ENCODE results near the gene PTPRB.

The PTPRB gene

DNA sequence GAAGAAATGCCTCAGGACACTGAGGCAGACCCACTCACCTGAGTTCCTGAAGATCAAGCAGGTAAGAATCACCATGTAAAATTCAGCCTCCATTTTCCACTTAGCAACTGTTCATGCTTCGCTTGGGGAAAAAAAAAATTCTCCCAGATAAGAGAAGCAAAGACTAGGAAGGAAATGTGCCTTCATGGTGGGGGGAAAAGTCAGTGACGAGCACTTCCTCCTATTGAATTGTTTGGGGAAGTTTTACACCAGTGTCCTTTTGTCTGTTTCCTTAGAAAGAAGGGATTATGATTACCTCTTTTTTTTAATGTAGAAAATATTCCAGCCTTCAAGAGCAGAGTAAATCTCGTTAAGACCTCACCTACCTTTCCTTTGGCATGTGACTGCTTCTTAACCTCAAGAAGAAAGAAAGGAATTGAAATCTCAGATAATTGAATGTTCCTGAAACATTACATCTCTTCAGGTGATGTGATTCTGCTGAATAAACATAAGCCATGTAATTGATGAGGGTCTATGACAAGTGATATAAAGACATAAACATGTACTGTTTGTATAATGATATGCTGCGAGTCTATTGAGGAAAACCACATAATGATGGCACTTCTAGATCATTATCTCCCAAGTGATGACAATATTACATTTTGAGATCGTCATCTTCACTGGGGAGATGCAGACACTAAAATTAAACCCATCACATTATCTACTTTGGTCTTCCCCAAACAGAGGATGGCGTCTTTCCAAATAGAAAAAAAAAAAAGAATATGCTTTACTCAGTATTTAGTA, at the start of gene PTPRB:
Gene PTPRB, minus strand, starts transcription at position 127 of the 783 bp plus-strand sequence. Its CDS starts 34 bp downstream, at position 93.
- H3K27me3 Mint-ChIP-seq, result peaks cover 7% of the 10 kb centered on the region
- no peak within 1 kb of the TSS for H3K4me3 Mint-ChIP-seq
- no peaks in the 10 kb centered on the region for H3K4me1 Mint-ChIP-seq
- H3K9me3 Mint-ChIP-seq, result no peaks in the 10 kb centered on the region
- DNase-seq (no peak), ATAC-seq (no peak)
- no peaks in the 10 kb centered on the region for H3K36me3 Mint-ChIP-seq (ENCODE audit: low read depth)
- H3K27ac Mint-ChIP-seq, result no peak within 1 kb of the TSS

DNA sequence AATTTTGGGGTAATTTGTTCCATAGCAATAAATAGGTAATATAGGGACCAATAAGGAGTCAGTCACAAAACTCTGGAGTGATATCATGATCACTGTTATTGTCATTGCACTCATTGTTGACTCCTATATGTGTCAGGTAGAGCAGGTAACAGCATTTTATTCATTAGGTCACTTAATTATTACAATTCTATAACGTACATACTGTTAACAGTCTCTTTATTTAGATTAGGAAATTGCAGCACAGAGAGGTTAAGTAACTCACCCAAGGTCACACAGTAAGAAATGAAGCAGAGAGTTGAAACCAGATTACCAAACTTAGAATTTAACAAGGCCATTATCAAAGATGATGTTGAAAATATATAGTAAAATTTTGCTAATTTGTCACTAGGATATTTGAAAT, 49.7 kb upstream of the PTPRB start:
- Mint-ChIP-seq H3K27me3 (peaks cover 3% of the 10 kb centered on the region), H3K27ac (no peak overlapping the region), H3K4me1 (no peaks in the 10 kb centered on the region), H3K4me3 (no peak overlapping the region), H3K36me3 (ENCODE audit: low read depth) (no peaks in the 10 kb centered on the region), H3K9me3 (no peaks in the 10 kb centered on the region)
- DNase-seq (no peak), ATAC-seq (no peak)

DNA sequence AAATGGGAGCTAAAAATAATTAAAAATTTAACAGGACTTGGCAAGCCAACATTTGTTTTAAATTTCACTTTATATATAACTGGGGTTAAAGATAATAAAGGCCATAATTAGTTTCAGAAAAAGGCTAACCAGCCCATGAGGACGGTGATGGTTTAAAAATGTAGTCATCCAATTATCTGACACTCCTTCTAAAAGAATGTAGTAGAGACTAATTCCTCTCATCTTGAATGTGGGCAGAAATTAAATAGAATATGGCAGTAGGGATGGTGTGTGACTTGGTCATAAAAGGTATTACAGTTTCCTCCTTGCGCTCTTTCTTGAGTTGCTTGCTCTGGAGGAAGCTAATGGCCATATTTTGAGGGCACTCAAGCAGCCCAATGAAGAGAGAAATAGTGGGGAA, 49.1 kb upstream of the PTPRB start:
- Mint-ChIP-seq H3K36me3 (ENCODE audit: low read depth) (no peaks in the 10 kb centered on the region), H3K27me3 (peaks cover 6% of the 10 kb centered on the region), H3K4me1 (no peaks in the 10 kb centered on the region), H3K4me3 (no peak overlapping the region), H3K9me3 (no peaks in the 10 kb centered on the region), H3K27ac (no peak overlapping the region)
- ATAC-seq (no peak), DNase-seq (no peak)

DNA sequence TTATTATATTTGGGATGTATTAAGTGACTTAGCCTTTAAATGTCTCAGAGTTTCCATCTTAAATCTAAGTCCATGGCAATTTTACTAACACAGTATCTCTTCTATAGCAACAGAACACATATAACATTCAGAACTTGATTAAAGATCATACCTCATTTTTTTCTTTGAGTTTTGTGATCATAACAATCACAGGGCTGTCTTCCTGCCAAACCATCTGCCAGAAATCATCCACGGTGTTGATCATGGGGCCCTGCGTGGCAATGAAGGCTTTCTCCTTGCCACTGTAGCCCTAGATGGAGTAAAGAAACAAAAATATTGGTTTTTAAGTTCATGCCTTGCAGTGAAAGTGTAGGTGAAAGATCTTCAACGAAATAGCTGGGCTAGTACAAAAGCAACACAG, 46.7 kb upstream of the PTPRB start:
- no peak for ATAC-seq
- no peaks in the 10 kb centered on the region for H3K4me1 Mint-ChIP-seq
- no peaks in the 10 kb centered on the region for H3K36me3 Mint-ChIP-seq (ENCODE audit: low read depth)
- H3K27ac Mint-ChIP-seq, result no peak overlapping the region
- H3K4me3 Mint-ChIP-seq, result no peak overlapping the region
- no peaks in the 10 kb centered on the region for H3K9me3 Mint-ChIP-seq
- DNase-seq, result no peak
- peaks cover 8% of the 10 kb centered on the region for H3K27me3 Mint-ChIP-seq

DNA sequence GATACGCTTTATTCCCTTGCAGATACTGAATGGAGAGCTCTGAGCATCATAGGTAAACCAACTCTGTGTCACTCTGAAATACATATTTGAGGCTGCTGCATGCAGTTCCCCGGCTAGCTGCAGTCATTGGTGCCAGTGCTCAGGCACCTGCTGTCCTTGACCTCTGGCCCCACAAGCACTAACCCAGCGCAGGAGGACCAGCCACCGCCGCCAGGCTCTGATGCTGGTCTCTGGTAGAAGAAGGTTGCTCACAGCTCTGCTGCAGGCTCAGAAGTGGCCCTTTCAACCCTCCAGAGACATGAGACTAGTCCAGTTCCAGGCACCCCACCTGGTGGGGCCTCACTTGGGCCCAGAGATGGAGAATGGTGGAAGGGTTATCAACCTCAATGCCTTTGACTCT, 34.5 kb upstream of the PTPRB start:
- H3K4me1 Mint-ChIP-seq, result no peaks in the 10 kb centered on the region
- no peak for DNase-seq
- no peak for ATAC-seq
- no peak overlapping the region for H3K27ac Mint-ChIP-seq
- peaks cover 4% of the 10 kb centered on the region for H3K27me3 Mint-ChIP-seq
- no peaks in the 10 kb centered on the region for H3K9me3 Mint-ChIP-seq
- H3K4me3 Mint-ChIP-seq, result no peak overlapping the region
- H3K36me3 Mint-ChIP-seq (ENCODE audit: low read depth), result no peaks in the 10 kb centered on the region

DNA sequence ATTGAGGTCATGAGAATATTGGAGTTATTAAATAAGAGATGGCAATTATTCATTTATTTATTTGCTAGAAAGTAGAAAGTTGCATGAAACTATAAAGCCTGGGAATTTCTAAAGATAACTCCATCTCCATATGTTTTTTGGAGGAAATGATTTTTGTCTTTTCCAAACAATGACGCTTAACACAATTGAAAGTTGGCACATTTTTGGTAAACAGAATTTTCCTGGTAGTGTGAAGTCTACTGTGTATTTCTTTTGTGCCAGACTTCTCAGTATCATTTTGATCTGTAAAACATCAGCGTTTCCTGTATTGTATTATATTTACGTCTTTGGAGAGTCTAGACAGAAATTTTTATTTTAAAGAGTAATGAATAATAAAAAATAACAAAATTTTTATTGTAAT, 33.7 kb upstream of the PTPRB start:
- Mint-ChIP-seq H3K27ac (no peak overlapping the region), H3K36me3 (ENCODE audit: low read depth) (no peaks in the 10 kb centered on the region), H3K27me3 (peaks cover 4% of the 10 kb centered on the region), H3K4me3 (no peak overlapping the region), H3K4me1 (no peaks in the 10 kb centered on the region), H3K9me3 (no peaks in the 10 kb centered on the region)
- ATAC-seq (no peak), DNase-seq (no peak)

DNA sequence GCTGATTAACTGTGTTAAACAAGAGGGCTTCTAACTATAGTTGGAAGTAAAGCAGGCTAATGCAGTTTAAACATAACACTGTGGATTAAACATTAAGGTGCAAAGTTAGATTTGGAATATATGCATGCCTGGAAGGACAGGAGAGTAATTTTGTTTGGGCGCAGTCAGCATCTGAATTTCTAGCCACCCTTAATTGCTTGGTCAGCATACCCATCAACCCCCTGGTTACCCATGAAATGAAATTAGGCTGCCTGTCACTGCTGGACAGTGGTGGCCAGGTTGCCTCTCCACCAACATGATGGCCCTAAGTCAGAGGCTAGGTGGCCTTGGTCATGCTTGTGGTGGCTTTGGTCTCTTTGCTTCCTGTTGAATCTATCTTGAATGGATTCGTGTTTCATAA, 30.0 kb upstream of the PTPRB start:
- no peaks in the 10 kb centered on the region for H3K4me1 Mint-ChIP-seq
- no peaks in the 10 kb centered on the region for H3K9me3 Mint-ChIP-seq
- H3K27me3 Mint-ChIP-seq, result peaks cover 2% of the 10 kb centered on the region
- H3K27ac Mint-ChIP-seq, result no peak overlapping the region
- no peak for DNase-seq
- H3K4me3 Mint-ChIP-seq, result no peak overlapping the region
- no peak for ATAC-seq
- H3K36me3 Mint-ChIP-seq (ENCODE audit: low read depth), result no peaks in the 10 kb centered on the region

DNA sequence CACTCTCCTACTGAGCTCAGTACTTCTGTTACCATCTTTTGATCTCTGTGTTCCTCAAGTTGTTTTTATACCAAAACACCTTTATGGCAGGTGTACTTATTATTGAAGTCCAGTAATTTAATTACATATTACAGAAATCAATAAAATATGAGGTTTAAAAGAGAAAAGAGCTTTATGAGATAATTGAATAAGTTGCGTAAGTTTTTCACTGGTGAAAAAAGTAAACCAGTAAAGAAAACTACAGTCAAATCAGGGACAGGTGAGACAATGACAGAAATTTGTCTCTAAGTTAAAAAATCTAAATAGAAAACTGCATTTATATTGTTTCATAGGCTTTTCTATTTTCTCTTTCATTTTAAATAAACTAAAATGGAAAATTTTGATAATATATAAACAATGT, 29.1 kb upstream of the PTPRB start:
- peaks cover 2% of the 10 kb centered on the region for H3K27me3 Mint-ChIP-seq
- no peak for ATAC-seq
- H3K36me3 Mint-ChIP-seq (ENCODE audit: low read depth), result no peaks in the 10 kb centered on the region
- H3K9me3 Mint-ChIP-seq, result no peaks in the 10 kb centered on the region
- H3K27ac Mint-ChIP-seq, result no peak overlapping the region
- no peak for DNase-seq
- H3K4me1 Mint-ChIP-seq, result peaks cover 5% of the 10 kb centered on the region
- H3K4me3 Mint-ChIP-seq, result no peak overlapping the region

DNA sequence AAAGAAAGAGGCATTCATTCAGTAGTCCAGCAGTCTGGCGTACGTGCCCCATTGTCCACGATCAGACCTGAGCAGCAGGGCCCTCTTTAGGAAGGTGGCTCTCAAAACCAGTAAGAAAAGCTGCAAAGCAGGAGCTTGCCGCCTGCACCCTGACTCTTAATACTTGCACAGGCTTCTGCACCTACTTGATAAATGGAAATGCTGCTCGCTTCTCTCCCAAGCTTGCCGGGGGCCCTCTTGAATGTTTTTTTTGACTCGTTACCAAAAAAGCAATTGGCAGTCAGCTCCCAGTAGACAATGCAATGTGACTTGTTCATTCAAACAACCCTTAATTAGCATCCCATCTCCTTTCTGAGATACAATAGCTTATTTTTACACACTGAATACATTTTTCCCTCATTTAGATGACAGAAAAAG, 27.2 kb upstream of the PTPRB start:
- Mint-ChIP-seq H3K27ac (no peak overlapping the region), H3K36me3 (ENCODE audit: low read depth) (no peaks in the 10 kb centered on the region), H3K4me3 (no peak overlapping the region), H3K27me3 (peaks cover under 1% of the 10 kb centered on the region), H3K4me1 (peaks cover 5% of the 10 kb centered on the region), H3K9me3 (no peaks in the 10 kb centered on the region)
- no peak for ATAC-seq
- DNase-seq, result no peak

DNA sequence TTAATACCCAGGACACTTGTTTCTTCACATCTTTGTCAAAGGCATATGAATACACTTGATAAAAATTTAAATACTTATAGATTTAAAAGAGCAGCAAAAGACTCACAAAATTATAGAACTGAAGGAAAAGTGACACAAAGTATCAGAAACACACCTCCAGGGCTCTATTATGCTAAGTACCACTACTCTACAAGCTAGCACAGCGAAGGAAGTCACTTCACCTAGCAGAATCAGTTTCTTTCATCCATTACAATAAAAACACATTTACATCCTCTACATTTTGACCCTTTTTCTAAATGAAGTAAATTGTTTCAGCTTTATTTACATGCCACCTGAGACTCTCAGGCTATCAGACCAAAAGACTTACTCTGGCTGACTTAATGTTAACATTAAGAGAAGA, 26.6 kb upstream of the PTPRB start:
- H3K4me1 Mint-ChIP-seq, result peaks cover 5% of the 10 kb centered on the region
- H3K27ac Mint-ChIP-seq, result no peak overlapping the region

DNA sequence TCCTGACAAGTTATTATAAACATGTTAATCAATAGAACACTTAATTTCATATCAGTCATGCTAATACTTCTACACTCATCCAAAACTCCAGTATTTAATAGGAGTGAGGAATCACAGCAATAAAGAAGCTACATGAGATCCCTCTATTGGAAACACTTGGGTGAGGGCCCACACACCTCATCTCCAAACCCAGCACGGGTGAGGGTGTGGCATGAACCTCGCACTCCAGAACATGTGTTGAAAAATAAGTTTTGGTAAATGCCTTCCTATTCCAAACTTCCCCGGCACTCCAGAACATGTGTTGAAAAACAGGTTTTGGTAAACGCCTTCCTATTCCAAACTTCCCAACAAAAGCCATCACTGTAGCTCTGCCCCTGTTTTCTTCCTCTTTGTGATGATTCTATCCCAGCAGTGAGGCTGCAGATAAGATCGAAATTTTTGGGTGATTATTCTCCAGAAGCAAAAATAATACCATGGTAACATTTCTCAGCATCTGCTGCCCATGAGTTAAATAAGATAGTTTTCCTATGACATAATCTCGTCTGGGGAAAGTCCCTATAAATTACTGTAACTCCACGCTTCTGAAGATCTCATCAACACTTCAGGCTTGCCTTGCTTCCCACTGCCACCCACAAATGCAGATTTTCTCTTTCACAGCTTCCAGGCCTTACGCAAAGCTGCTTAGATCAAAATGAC, 24.4 kb upstream of the PTPRB start:
- H3K36me3 Mint-ChIP-seq (ENCODE audit: low read depth), result no peaks in the 10 kb centered on the region
- peaks cover 5% of the 10 kb centered on the region for H3K4me1 Mint-ChIP-seq
- no peaks in the 10 kb centered on the region for H3K9me3 Mint-ChIP-seq
- H3K27ac Mint-ChIP-seq, result no peak overlapping the region
- peaks cover 3% of the 10 kb centered on the region for H3K27me3 Mint-ChIP-seq
- DNase-seq (no peak), ATAC-seq (no peak)
- no peak overlapping the region for H3K4me3 Mint-ChIP-seq

More for the DNA sequence above, 26.6 kb upstream of the PTPRB start:
- no peak for ATAC-seq
- Mint-ChIP-seq H3K36me3 (ENCODE audit: low read depth) (no peaks in the 10 kb centered on the region), H3K27me3 (peaks cover 3% of the 10 kb centered on the region), H3K9me3 (no peaks in the 10 kb centered on the region), H3K4me3 (no peak overlapping the region)
- DNase-seq, result no peak

DNA sequence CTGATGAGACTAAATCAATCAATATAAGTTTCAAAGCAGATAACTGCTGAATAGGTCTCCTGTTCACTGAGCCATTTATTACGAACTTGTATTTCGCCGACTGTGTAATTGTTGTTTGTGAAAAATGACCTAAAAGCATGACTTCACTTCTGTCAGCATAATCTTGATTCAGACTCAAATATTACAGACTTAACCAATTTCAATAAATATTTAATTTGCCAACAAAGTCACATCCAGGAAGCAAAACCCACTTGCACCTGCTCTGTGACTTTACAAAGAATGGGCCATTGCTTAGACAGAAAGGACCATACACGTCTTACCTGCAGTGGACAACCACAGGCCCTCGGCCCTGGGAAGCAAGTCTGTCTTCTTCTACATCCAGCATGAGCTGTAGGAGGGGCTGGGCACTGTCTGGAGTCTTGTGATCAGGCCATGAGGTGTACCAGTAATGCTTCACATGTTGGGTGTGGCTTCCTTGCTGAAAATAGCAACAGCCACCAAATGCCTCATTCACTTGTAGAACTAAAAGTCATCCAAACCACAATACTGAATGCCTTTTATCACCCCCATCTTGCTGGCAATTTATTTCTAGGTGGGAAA, 23.5 kb upstream of the PTPRB start:
- H3K9me3 Mint-ChIP-seq, result no peaks in the 10 kb centered on the region
- no peak for ATAC-seq
- peaks cover 3% of the 10 kb centered on the region for H3K27me3 Mint-ChIP-seq
- H3K27ac Mint-ChIP-seq, result no peak overlapping the region
- peaks cover 5% of the 10 kb centered on the region for H3K4me1 Mint-ChIP-seq
- DNase-seq, result no peak
- no peaks in the 10 kb centered on the region for H3K36me3 Mint-ChIP-seq (ENCODE audit: low read depth)
- no peak overlapping the region for H3K4me3 Mint-ChIP-seq

DNA sequence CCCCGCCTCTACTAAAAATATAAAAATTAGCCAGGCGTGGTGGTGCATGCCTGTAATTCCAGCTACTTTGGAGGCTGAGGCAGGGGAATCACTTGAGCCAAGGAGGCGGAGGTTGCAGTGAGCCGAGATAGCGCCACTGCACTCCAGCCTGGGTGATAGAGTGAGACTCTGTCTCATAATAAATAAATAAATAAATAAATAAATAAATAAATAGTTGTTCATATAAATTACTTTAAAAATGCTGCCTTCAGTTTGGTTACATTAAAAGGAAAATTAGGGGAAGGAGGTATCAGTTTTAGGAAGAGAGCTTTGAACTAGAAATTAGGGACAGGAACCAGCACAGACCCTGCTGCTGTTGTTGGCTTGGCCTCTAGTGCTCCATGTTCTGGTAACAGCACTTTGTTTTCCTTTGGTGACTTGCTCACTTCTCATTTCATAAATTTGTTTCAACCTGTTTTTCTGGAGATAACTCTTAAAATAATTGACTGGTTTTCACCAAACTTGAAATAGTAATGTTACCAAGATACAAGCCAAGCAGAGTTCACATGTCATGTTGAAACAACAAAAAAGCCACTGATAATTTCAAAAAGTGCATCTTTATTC, 22.9 kb upstream of the PTPRB start:
- no peak for ATAC-seq
- Mint-ChIP-seq H3K27me3 (peaks cover 3% of the 10 kb centered on the region), H3K27ac (no peak overlapping the region), H3K4me1 (peaks cover 5% of the 10 kb centered on the region), H3K4me3 (no peak overlapping the region), H3K36me3 (ENCODE audit: low read depth) (no peaks in the 10 kb centered on the region), H3K9me3 (no peaks in the 10 kb centered on the region)
- no peak for DNase-seq

DNA sequence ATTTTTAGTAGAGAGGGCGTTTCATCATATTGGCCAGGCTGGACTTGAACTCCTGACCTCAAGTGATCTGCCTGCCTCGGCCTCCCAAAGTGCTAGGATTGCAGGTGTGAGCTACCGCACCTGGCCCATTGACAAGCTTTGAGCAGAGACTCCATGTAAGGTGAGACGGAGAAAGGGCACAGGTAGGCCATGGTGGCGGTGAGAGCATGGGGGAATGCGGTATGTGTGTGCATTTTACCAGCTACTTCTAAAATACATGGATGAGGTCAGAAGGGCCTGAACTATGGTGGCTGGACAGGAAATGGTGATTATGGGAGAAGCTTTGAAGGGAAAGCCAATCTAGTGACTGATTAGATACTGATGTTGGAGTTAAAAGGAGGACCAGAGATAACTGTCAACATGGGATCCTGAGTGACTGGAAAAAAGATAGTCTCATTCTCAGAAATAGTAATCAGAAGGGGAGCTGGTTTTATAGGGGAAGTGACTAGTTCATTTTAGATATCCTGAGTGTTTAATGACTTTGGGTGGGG, 21.9 kb upstream of the PTPRB start:
- H3K27me3 Mint-ChIP-seq, result peaks cover 3% of the 10 kb centered on the region
- no peaks in the 10 kb centered on the region for H3K9me3 Mint-ChIP-seq
- H3K4me3 Mint-ChIP-seq, result no peak overlapping the region

More for the DNA sequence above, 21.9 kb upstream of the PTPRB start:
- Mint-ChIP-seq H3K36me3 (ENCODE audit: low read depth) (no peaks in the 10 kb centered on the region), H3K27ac (no peak overlapping the region), H3K4me1 (peaks cover 5% of the 10 kb centered on the region)
- no peak for ATAC-seq
- no peak for DNase-seq

All from activated naive CD8-positive, alpha-beta T cell treated with anti-CD3 and anti-CD28 coated beads, Interleukin-2, amount 50 U/mL, for 24 hours (primary cell).